K562 (cell line): Measurements from ENCODE around the gene PCAT6. TPM values are rescaled to one million over a fixed set of nuclear protein-coding genes. Genes with fewer than 3 reads are reported as not detected.
A peak's percentile ranks its signal among the peaks of the same experiment; 100 is the strongest.

Experiments used
- ATAC-seq: fragments of 200-7000 bp; cut with Tn5 transposase; 3 replicates; pipeline ENCODE4 v1.9.1; 2020; ENCODE audit warnings: moderate library complexity
- BruUV-seq: library from RNA; stranded (reverse); fragments of 400-500 nt; replicated peaks from 2 replicates; lab custom pipeline; 2021; lab: Mats Ljungman, UMichigan
- CTCF ChIA-PET: fragments of 300-600 bp; formaldehyde crosslinking; extraction: SDS; loops from one replicate; lab custom pipeline; 2021; ENCODE audit warnings: low intra/inter-chr PET ratio; lab: Yijun Ruan, JAX
- POLR2A ChIA-PET: fragments of 300-600, 350-650 bp; sonication (Branson Sonifier 250); formaldehyde crosslinking; extraction: SDS; loops from one replicate; lab custom pipeline; 2021; ENCODE audit warnings: antibody characterized with exemption, inconsistent platforms; lab: Yijun Ruan, JAX
- DNase-seq, 4 experiments: peaks; one replicate each; pipeline versions ENCODE4 v3.0.0 to v3.0.0-alpha.2; 2011 to 2018; ENCODE audit warnings: low spot score in 3 of 4, mixed read lengths in 3 of 4; ENCODE audit errors: extremely low read depth in 1 of 4
- FAIRE-seq: peaks from 2 replicates; lab custom pipeline; 2011; peaks lifted over from hg19 to GRCh38; lab: Jason Lieb, UNC
- H2AFZ ChIP-seq: 2 replicates; pipeline ENCODE4 v1.6.0; 2011; ENCODE audit warnings: low read depth, low read length, control low read depth, inconsistent platforms
- H3K27ac ChIP-seq: fragments of 200-600 bp; 3 replicates; pipeline ENCODE4 v1.8.0; 2011; ENCODE audit warnings: low read depth, mild to moderate bottlenecking, control low read depth, inconsistent platforms, low read length, moderate library complexity, mixed read lengths; ENCODE audit errors: extremely low read depth
- H3K27me3 ChIP-seq, 2 experiments: fragments of 300-600 bp in 1 of 2; 2 replicates in 1 of 2; 3 replicates in 1 of 2; pipeline versions ENCODE4 v1.6.0 to v1.8.0; 2011; ENCODE audit warnings: inconsistent platforms in 2 of 2, low read length in 2 of 2, mild to moderate bottlenecking in 1 of 2, mixed read lengths in 1 of 2, moderate library complexity in 1 of 2; ENCODE audit not compliant: control insufficient read depth in 2 of 2, insufficient read depth in 2 of 2
- H3K36me3 ChIP-seq: fragments of 300-600 bp; 3 replicates; pipeline ENCODE4 v1.8.0; 2011; ENCODE audit warnings: mild to moderate bottlenecking, low read length, inconsistent platforms; ENCODE audit not compliant: control insufficient read depth, insufficient read depth
- H3K4me1 ChIP-seq, 2 experiments: fragments of 200-600 bp in 1 of 2; replicated peaks in 1 of 2; 2 replicates in 1 of 2; 3 replicates in 1 of 2; pipeline versions ENCODE4 v1.5.1 to v1.8.0; 2011; ENCODE audit warnings: inconsistent platforms in 2 of 2, low read length in 2 of 2, mild to moderate bottlenecking in 1 of 2, mixed read lengths in 1 of 2, moderate library complexity in 1 of 2; ENCODE audit not compliant: control insufficient read depth in 2 of 2, insufficient read depth in 2 of 2
- H3K4me2 ChIP-seq: 2 replicates; pipeline ENCODE4 v1.6.1; 2011; ENCODE audit warnings: low read length, control low read depth, inconsistent platforms, mixed read lengths; ENCODE audit not compliant: insufficient read depth
- H3K4me3 ChIP-seq: fragments of 200-600 bp; sonication (generic), shearing (Covaris generic); 2 replicates; pipeline ENCODE4 v1.5.1; 2016; ENCODE audit warnings: control low read depth, inconsistent platforms
- H3K79me2 ChIP-seq: fragments of 200-600 bp; 3 replicates; pipeline ENCODE4 v1.8.0; 2011; ENCODE audit warnings: low read length, inconsistent platforms; ENCODE audit not compliant: control insufficient read depth, insufficient read depth
- H3K9ac ChIP-seq, 2 experiments: 2 replicates each; pipeline versions ENCODE4 v1.6.0 to v1.6.1; 2011; ENCODE audit warnings: low read depth in 2 of 2, low read length in 2 of 2, control low read depth in 1 of 2, inconsistent platforms in 1 of 2, mild to moderate bottlenecking in 1 of 2, mixed read lengths in 1 of 2; ENCODE audit not compliant: insufficient read depth in 1 of 2
- H3K9me1 ChIP-seq: one replicate; pipeline ENCODE4 v1.6.0; 2011; ENCODE audit warnings: inconsistent platforms, mild to moderate bottlenecking, low read length, moderate library complexity; ENCODE audit not compliant: control insufficient read depth, insufficient read depth
- H3K9me3 ChIP-seq: replicated peaks from 2 replicates; pipeline ENCODE4 v1.5.1; 2011; ENCODE audit warnings: low read depth, low read length, inconsistent platforms; ENCODE audit not compliant: control insufficient read depth, insufficient read depth
- H4K20me1 ChIP-seq: replicated peaks from 2 replicates; pipeline ENCODE4 v1.6.1; 2011; ENCODE audit warnings: low read length, inconsistent platforms, mixed read lengths; ENCODE audit not compliant: control insufficient read depth, insufficient read depth
- CEBPG ChIP-seq, 3 experiments: fragments of 200-800 bp in 1 of 3; sonication (Bioruptor generic) in 1 of 3; sonication (generic) in 1 of 3; formaldehyde crosslinking in 1 of 3; IDR thresholded peaks in 2 of 3; conservative IDR thresholded peaks in 1 of 3; 2 replicates each; pipeline versions ENCODE4 v1.6.1 to v1.8.0; 2016 to 2022; ENCODE audit warnings: missing compliant biosample characterization in 2 of 3, missing genetic modification characterization in 2 of 3, mild to moderate bottlenecking in 1 of 3, missing genetic modification reagents in 1 of 3
- L3MBTL2 ChIP-seq: fragments of 450-650 bp; IDR thresholded peaks from 2 replicates; pipeline ENCODE4 v1.6.1; 2016; ENCODE audit warnings: mild to moderate bottlenecking, moderate library complexity
- MCM3 ChIP-seq: fragments of 450-650 bp; IDR thresholded peaks from 2 replicates; pipeline ENCODE4 v1.6.1; 2016
- MTF1 ChIP-seq: fragments of 250-450 bp; sonication (Bioruptor Pico); IDR thresholded peaks from 2 replicates; pipeline ENCODE4 v1.9.0; 2021; ENCODE audit warnings: moderate library complexity, mild to moderate bottlenecking, inconsistent platforms, borderline replicate concordance
- SFPQ ChIP-seq: fragments of 200-400 bp; formaldehyde crosslinking; IDR thresholded peaks from 2 replicates; pipeline ENCODE4 v1.6.1; 2017; ENCODE audit warnings: mild to moderate bottlenecking, low read depth, low read length, moderate library complexity
- SP2 ChIP-seq: IDR thresholded peaks from 2 replicates; pipeline ENCODE4 v1.6.1; 2011; ENCODE audit warnings: mild to moderate bottlenecking, low read depth, low read length, moderate library complexity; ENCODE audit not compliant: poor library complexity, severe bottlenecking; ENCODE audit errors: extremely low read depth
- SRSF9 ChIP-seq: fragments of 200-400 bp; formaldehyde crosslinking; IDR thresholded peaks from 2 replicates; pipeline ENCODE4 v1.6.1; 2017; ENCODE audit warnings: low read depth, low read length, borderline replicate concordance
- TCF3 ChIP-seq: sonication (generic); formaldehyde crosslinking; IDR thresholded peaks from 2 replicates; pipeline ENCODE4 v1.4.0; 2020; ENCODE audit warnings: mild to moderate bottlenecking, missing genetic modification reagents
- YY1 ChIP-seq, 3 experiments: IDR thresholded peaks; 2 replicates each; pipeline ENCODE4 v1.6.1; 2011; ENCODE audit warnings: low read length in 2 of 3, mild to moderate bottlenecking in 2 of 3, moderate library complexity in 2 of 3, borderline replicate concordance in 1 of 3, control low read depth in 1 of 3, low read depth in 1 of 3; ENCODE audit not compliant: insufficient read depth in 3 of 3, insufficient replicate concordance in 2 of 3, control insufficient read depth in 1 of 3, insufficient read length in 1 of 3; ENCODE audit errors: extremely low read depth in 1 of 3
- ZC3H11A ChIP-seq: IDR thresholded peaks from 2 replicates; pipeline ENCODE4 v1.6.1; 2012; ENCODE audit warnings: low read depth, low read length, improper control_type of control experiment
- ZNF445 ChIP-seq: fragments of 250-450 bp; sonication (Bioruptor Pico); IDR thresholded peaks from 2 replicates; pipeline ENCODE4 v1.4.0; 2020; ENCODE audit warnings: low read depth, mild to moderate bottlenecking, moderate library complexity
- ZNF518B ChIP-seq: fragments of 250-450 bp; sonication (Bioruptor Pico); IDR thresholded peaks from 2 replicates; pipeline ENCODE4 v1.5.0; 2021; ENCODE audit warnings: mild to moderate bottlenecking, moderate library complexity
- ZNF717 ChIP-seq: fragments of 250-450 bp; sonication (Bioruptor Pico); IDR thresholded peaks from 2 replicates; pipeline ENCODE4 v1.5.0; 2021
- WGBS: fragments of 100-300 bp; shearing (Covaris generic); methylation state at CpG from one replicate; pipeline ENCODE4 v1.1.6; 2016; ENCODE audit warnings: low coverage, mixed read lengths; ENCODE audit not compliant: insufficient coverage; ENCODE audit errors: missing lambda C conversion rate; 5-methylcytosine and 5-hydroxymethylcytosine counted together
- in situ Hi-C: fragments of 300-500 bp; cut with MboI; formaldehyde crosslinking; loops from 4 replicates; pipeline ENCODE4 v1.15.0; 2018; ENCODE audit warnings: inconsistent platforms, mixed read lengths
- intact Hi-C: fragments of 100-400 bp; cut with micrococcal nuclease; formaldehyde crosslinking; loops from 2 replicates; pipeline ENCODE4 v1.14.2; 2022
- polyA plus RNA-seq, 8 experiments: library from polyadenylated mRNA; depleted of rRNA in 4 of 8; stranded (reverse) in 5 of 8; unstranded in 3 of 8; fragments of >200 nt; fragmentation: Nextera tagmentation in 2 of 8; fragmentation: Illumina TruSeq in 1 of 8; extraction: Ambion mirVana in 2 of 8; extraction: Trizol in 1 of 8; gene quantifications; 2 replicates each; pipeline versions ENCODE4 v1.2.1 to v1.2.3, GENCODE V29; 2011 to 2014; ENCODE audit warnings: inconsistent platforms in 1 of 8, missing spikeins in 1 of 8
- total RNA-seq, 7 experiments: library from RNA; depleted of rRNA in 6 of 7; stranded (reverse); fragments of >200 nt in 6 of 7; fragmentation: Illumina TruSeq in 2 of 7; extraction: Trizol in 2 of 7; gene quantifications; 2 replicates each; pipeline versions ENCODE4 v1.2.1 to v1.2.3, GENCODE V29; 2011 to 2021; ENCODE audit warnings: low replicate concordance in 1 of 7

Gene PCAT6
- total and polyA plus RNA-seq, 9 of the 15 experiments (the other 6 are each of a cell fraction or from before 2014, with no cell fraction given): 0.25 to 2.4 (median 0.54) TPM; not detected in 1

GRCh38 chr1:202805886-202806844 is 4.6 kb upstream of the PCAT6 start:
- BruUV-seq: TSS peak; percentile 45
- intact Hi-C loops: loop anchor here (2.0 to 10.0 kb wide), 2 partner anchors 83 to 651 kb away; partner anchors contain the start of gene RABIF
- H3K4me2 ChIP-seq: peak overlapping the region; percentile 91
- peaks cover 74% of the 10 kb centered on the region for H3K79me2 ChIP-seq
- no peaks in the 10 kb centered on the region for H3K27me3 ChIP-seq
- no peaks in the 10 kb centered on the region for H3K36me3 ChIP-seq
- POLR2A ChIA-PET: interaction anchor here (0.6 to 2.0 kb wide), 3 partner anchors 10 to 67 kb away, joined by 3 to 11 read pairs (median 8); no protein-coding TSS in a partner anchor
- peak overlapping the region; percentile 92 to 96 for H3K9ac ChIP-seq
- H3K9me3 ChIP-seq: no peaks in the 10 kb centered on the region
- peak; percentile 72 for FAIRE-seq
- H4K20me1 ChIP-seq: no peaks in the 10 kb centered on the region; the same call in 1 of the 2 replicates
- peaks cover 35 to 42% of the 10 kb centered on the region in 2 experiments for H3K4me1 ChIP-seq
- H3K9me1 ChIP-seq: no peaks in the 10 kb centered on the region
- H2AFZ ChIP-seq: peak overlapping the region; percentile 60
- DNase-seq: peak in 2 of 4 experiments; percentile 56 to 59
- WGBS: under 1% methylated on average over 7 of the region's 7 CpGs
- H3K4me3 ChIP-seq: peak overlapping the region; percentile 83
- in situ Hi-C loops: no loop called here
- H3K27ac ChIP-seq: peak overlapping the region; percentile 90
- CTCF ChIA-PET: no interaction called here
- peak; percentile 20 for ATAC-seq
- no peak for TF ChIP-seq ZNF518B (CRISPR knock-in tag)
- peak; percentile 75; the same call in 1 of the 2 replicates for TF ChIP-seq ZNF445 (CRISPR knock-in tag)
- no peak for TF ChIP-seq TCF3 (CRISPR knock-in tag)
- TF ChIP-seq ZC3H11A: no peak
- TF ChIP-seq SRSF9: no peak
- peak; percentile 16 to 90 (median 49) for TF ChIP-seq YY1 (IDR thresholded peaks at IDR 0.05; ENCODE audit: borderline replicate concordance in 1 of 3, control insufficient read depth in 1 of 3, extremely low read depth in 1 of 3, insufficient read depth in 3 of 3, insufficient read length in 1 of 3, insufficient replicate concordance in 2 of 3, low read depth in 1 of 3, low read length in 2 of 3)
- no peak for TF ChIP-seq SP2
- TF ChIP-seq L3MBTL2: no peak
- TF ChIP-seq ZNF717: no peak; the same call in 1 of the 2 replicates
- 0 out of 2 replicates have a peak, but pooled peaks have one; percentile 22 for TF ChIP-seq MTF1 (CRISPR knock-in tag)
- TF ChIP-seq MCM3: no peak
- no peak for TF ChIP-seq CEBPG (CRISPR knock-in tag; IDR thresholded peaks at IDR 0.05)
- no peak for TF ChIP-seq CEBPG (tag; conservative IDR thresholded peaks at IDR 0.05 in 1 of 2, IDR thresholded peaks at IDR 0.05 in 1 of 2)
- TF ChIP-seq SFPQ: no peak
